IMR-90 (cell line): ENCODE measurements around the gene IGDCC3. TPM values are rescaled to one million over a fixed set of nuclear protein-coding genes. Genes with fewer than 3 reads are reported as not detected.

Source experiments
- ATAC-seq: fragments of 200-7000 bp; cut with Tn5 transposase; 2 replicates; pipeline ENCODE4 v1.9.1; 2020; ENCODE audit warnings: low read depth, mild to moderate bottlenecking, moderate library complexity
- BruUV-seq: library from RNA; stranded (reverse); fragments of 400-500 nt; replicated peaks from 2 replicates; lab custom pipeline; 2021; lab: Mats Ljungman, UMichigan
- CTCF ChIA-PET: fragments of 300-600 bp; formaldehyde crosslinking; extraction: SDS; loops from one replicate; lab custom pipeline; 2021; ENCODE audit warnings: antibody characterized with exemption; lab: Yijun Ruan, JAX
- POLR2A ChIA-PET: fragments of 300-600 bp; sonication (Branson Sonifier 250); formaldehyde crosslinking; loops from one replicate; lab custom pipeline; 2022; ENCODE audit warnings: antibody characterized with exemption; ENCODE audit not compliant: unreplicated experiment; lab: Charles Lee
- DNase-seq: peaks from one replicate; pipeline ENCODE4 v3.0.0; 2013
- H2AFZ ChIP-seq: replicated peaks from 2 replicates; pipeline ENCODE3; 2013; ENCODE audit warnings: low read length, mild to moderate bottlenecking; ENCODE audit not compliant: poor library complexity
- H2AK5ac ChIP-seq: 2 replicates; pipeline ENCODE4 v1.6.1; 2013; ENCODE audit warnings: low read depth, low read length, inconsistent platforms
- H2AK9ac ChIP-seq: replicated peaks from 2 replicates; pipeline ENCODE3; 2013; ENCODE audit warnings: mild to moderate bottlenecking, low read depth, low read length, moderate library complexity; ENCODE audit not compliant: poor library complexity
- H2BK120ac ChIP-seq: 2 replicates; pipeline ENCODE4 v1.6.1; 2013; ENCODE audit warnings: low read depth, low read length, inconsistent platforms
- H2BK15ac ChIP-seq: 3 replicates; pipeline ENCODE4 v1.6.1; 2013; ENCODE audit warnings: low read depth, low read length, inconsistent platforms
- H2BK20ac ChIP-seq: 2 replicates; pipeline ENCODE4 v1.6.1; 2013; ENCODE audit warnings: low read depth, mild to moderate bottlenecking, inconsistent platforms, low read length, moderate library complexity
- H2BK5ac ChIP-seq: 2 replicates; pipeline ENCODE4 v1.6.1; 2013; ENCODE audit warnings: mild to moderate bottlenecking, low read depth, low read length, inconsistent platforms; ENCODE audit not compliant: poor library complexity, severe bottlenecking
- H3K14ac ChIP-seq: replicated peaks from 2 replicates; pipeline ENCODE4 v1.6.1; 2013; ENCODE audit warnings: low read depth, low read length, inconsistent platforms
- H3K18ac ChIP-seq: 2 replicates; pipeline ENCODE4 v1.6.1; 2013; ENCODE audit warnings: low read depth, low read length, control low read depth
- H3K23ac ChIP-seq: 2 replicates; pipeline ENCODE4 v1.6.1; 2013; ENCODE audit warnings: low read depth, low read length, inconsistent platforms
- H3K27ac ChIP-seq: 2 replicates; pipeline ENCODE4 v1.5.1; 2013; ENCODE audit warnings: mild to moderate bottlenecking, control low read depth, low read length; ENCODE audit not compliant: insufficient read depth
- H3K27me3 ChIP-seq: 2 replicates; pipeline ENCODE4 v1.6.1; 2013; ENCODE audit warnings: low read length; ENCODE audit not compliant: control insufficient read depth, insufficient read depth
- H3K36me3 ChIP-seq: 2 replicates; pipeline ENCODE4 v1.6.1; 2013; ENCODE audit warnings: low read length, mixed read lengths; ENCODE audit not compliant: control insufficient read depth, insufficient read depth
- H3K4ac ChIP-seq: 2 replicates; pipeline ENCODE4 v1.6.1; 2013; ENCODE audit warnings: low read depth, low read length, inconsistent platforms
- H3K4me1 ChIP-seq: 2 replicates; pipeline ENCODE4 v1.6.1; 2013; ENCODE audit warnings: low read length, mixed read lengths; ENCODE audit not compliant: control insufficient read depth, insufficient read depth
- H3K4me2 ChIP-seq: 2 replicates; pipeline ENCODE4 v1.6.1; 2013; ENCODE audit warnings: low read depth, mild to moderate bottlenecking, control low read depth, low read length, moderate library complexity
- H3K4me3 ChIP-seq: 2 replicates; pipeline ENCODE4 v1.5.1; 2013; ENCODE audit warnings: low read depth, mild to moderate bottlenecking, control low read depth, low read length, moderate library complexity; ENCODE audit not compliant: insufficient read depth
- H3K56ac ChIP-seq: 2 replicates; pipeline ENCODE4 v1.6.1; 2013; ENCODE audit warnings: low read length, inconsistent platforms; ENCODE audit not compliant: insufficient read depth; ENCODE audit errors: extremely low read depth
- H3K79me1 ChIP-seq, 2 experiments: 2 replicates each; pipeline ENCODE4 v1.6.1; 2013; ENCODE audit warnings: low read length in 2 of 2, inconsistent platforms in 1 of 2, low read depth in 1 of 2
- H3K9ac ChIP-seq: 2 replicates; pipeline ENCODE4 v1.6.1; 2013; ENCODE audit warnings: low read depth, low read length, control low read depth
- H3K9me1 ChIP-seq: 2 replicates; pipeline ENCODE4 v1.6.1; 2013; ENCODE audit warnings: low read length, inconsistent platforms; ENCODE audit not compliant: insufficient read depth
- H3K9me3 ChIP-seq: 2 replicates; pipeline ENCODE4 v1.6.1; 2013; ENCODE audit warnings: low read length; ENCODE audit not compliant: control insufficient read depth, insufficient read depth
- H4K20me1 ChIP-seq: 2 replicates; pipeline ENCODE4 v1.6.1; 2013; ENCODE audit warnings: low read length, inconsistent platforms; ENCODE audit not compliant: insufficient read depth
- H4K5ac ChIP-seq: 2 replicates; pipeline ENCODE4 v1.6.1; 2013; ENCODE audit warnings: mild to moderate bottlenecking, low read depth, low read length, control low read depth
- H4K8ac ChIP-seq, 2 experiments: 2 replicates each; pipeline ENCODE4 v1.6.1; 2013; ENCODE audit warnings: low read depth in 2 of 2, low read length in 2 of 2, control low read depth in 1 of 2, inconsistent platforms in 1 of 2
- H4K91ac ChIP-seq: 2 replicates; pipeline ENCODE4 v1.6.1; 2013; ENCODE audit warnings: low read depth, low read length, inconsistent platforms; ENCODE audit not compliant: insufficient read depth
- MAFK ChIP-seq: IDR thresholded peaks from 2 replicates; pipeline ENCODE4 v1.6.1; 2012; ENCODE audit warnings: low read depth, low read length, improper control_type of control experiment
- MXI1 ChIP-seq: IDR thresholded peaks from 2 replicates; pipeline ENCODE4 v1.6.1; 2012; ENCODE audit warnings: low read depth, mild to moderate bottlenecking, low read length, moderate library complexity, borderline replicate concordance
- RCOR1 ChIP-seq: IDR thresholded peaks from 2 replicates; pipeline ENCODE4 v1.6.1; 2012; ENCODE audit warnings: mild to moderate bottlenecking, low read length, improper control_type of control experiment; ENCODE audit not compliant: insufficient replicate concordance
- RFX5 ChIP-seq: IDR thresholded peaks from 2 replicates; pipeline ENCODE4 v1.8.0; 2012; ENCODE audit warnings: low read depth, mild to moderate bottlenecking, low read length, moderate library complexity
- WGBS, 2 experiments: methylation state at CpG; one replicate each; pipeline versions ENCODE4 v1.1.5 to v1.1.7; 2013; ENCODE audit warnings: missing lambda C conversion rate in 2 of 2; ENCODE audit not compliant: insufficient read length in 1 of 2; ENCODE audit errors: extremely low coverage in 2 of 2; 5-methylcytosine and 5-hydroxymethylcytosine counted together
- dilution Hi-C: fragments of 300-500 bp; cut with HindIII; formaldehyde crosslinking; loops from one replicate; pipeline ENCODE4 v1.14.3; 2018; ENCODE audit warnings: low sequenced_read_pairs; ENCODE audit not compliant: unreplicated experiment
- in situ Hi-C: fragments of 300-500 bp; cut with MboI; formaldehyde crosslinking; loops from 3 replicates; pipeline ENCODE4 v1.14.3; 2019; ENCODE audit warnings: low sequenced_read_pairs, inconsistent platforms, mixed read lengths
- intact Hi-C: fragments of 100-400 bp; cut with micrococcal nuclease; formaldehyde crosslinking; loops from 2 replicates; pipeline ENCODE4 v1.10.0; 2022
- polyA plus RNA-seq, 3 experiments: library from polyadenylated mRNA; depleted of rRNA; stranded (reverse); fragments of >200 nt; gene quantifications; 2 replicates each; pipeline ENCODE4 v1.2.3, GENCODE V29; 2012; ENCODE audit warnings: low replicate concordance in 1 of 3
- total RNA-seq: library from RNA; depleted of rRNA; stranded (reverse); fragments of >200 nt; gene quantifications from 2 replicates; pipeline ENCODE4 v1.2.3, GENCODE V29; 2012

The IGDCC3 gene
- total and polyA plus RNA-seq, 2 of the 4 experiments (the other 2 are of a cell fraction), result 0.18 to 0.19 TPM

DNA sequence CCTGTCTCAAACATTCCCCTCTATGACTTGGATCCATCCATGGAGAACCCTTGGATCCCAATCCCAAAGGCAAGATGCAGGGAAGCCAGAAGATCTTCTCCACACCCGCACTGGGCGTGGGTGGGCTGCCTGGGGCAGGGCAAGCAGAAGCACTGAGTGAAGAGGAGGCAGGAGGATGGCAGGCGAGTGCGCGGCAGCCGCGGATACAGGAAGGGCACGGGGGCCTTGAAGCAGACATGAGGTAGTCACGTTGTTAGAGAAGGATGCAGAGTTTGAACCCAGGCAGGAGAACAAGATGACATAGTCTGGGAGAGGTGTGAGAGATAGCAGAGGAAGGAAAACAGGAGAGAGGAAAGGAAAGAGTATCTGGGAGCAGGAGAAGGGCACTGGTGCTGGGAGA lies 5.1 kb upstream of the IGDCC3 start:
- Histone ChIP-seq H3K56ac (no peak overlapping the region), H3K18ac (no peak overlapping the region), H4K20me1 (peaks cover 3% of the 10 kb centered on the region; the same call in 1 of the 2 replicates), H3K4ac (no peak overlapping the region), H2AK9ac (no peak overlapping the region), H4K91ac (no peak overlapping the region), H3K4me3 (no peak overlapping the region), H2BK20ac (no peak overlapping the region), H3K9me3 (no peaks in the 10 kb centered on the region), H3K9me1 (no peaks in the 10 kb centered on the region), H3K14ac (no peak overlapping the region), H2AFZ (no peak overlapping the region), H3K4me2 (no peak overlapping the region), H3K36me3 (no peaks in the 10 kb centered on the region), H4K5ac (no peak overlapping the region), H2BK5ac (no peak overlapping the region), H3K23ac (no peak overlapping the region), H3K79me1 (no peaks in the 10 kb centered on the region), H2BK120ac (no peak overlapping the region), H3K27me3 (peaks cover 35% of the 10 kb centered on the region), H2AK5ac (no peak overlapping the region), H2BK15ac (no peak overlapping the region), H3K4me1 (peaks cover 2% of the 10 kb centered on the region; the same call in 1 of the 2 replicates), H3K9ac (no peak overlapping the region), H4K8ac (no peak overlapping the region), H3K27ac (no peak overlapping the region)
- dilution Hi-C loops, result no loop called here
- in situ Hi-C loops, result loop anchor here (5.0 to 10.0 kb wide), 2 partner anchors 66 to 188 kb away; no protein-coding TSS in a partner anchor
- no peak for ATAC-seq
- intact Hi-C loops, result no loop called here
- no peak for DNase-seq
- TF ChIP-seq MAFK (no peak), RFX5 (no peak), RCOR1 (no peak), MXI1 (no peak)
- WGBS, 2 experiments, result 79% methylated on average over 6 of the region's 9 CpGs; no CpG with 5 or more reads in 1 of the 2 experiments
- CTCF ChIA-PET, result interaction anchor here (1.1 kb wide), 1 partner anchor 64 kb away, joined by 3 read pairs; no protein-coding TSS in a partner anchor
- no TSS peak for BruUV-seq
- POLR2A ChIA-PET, result no interaction called here
